Measurements from ENCODE around the gene PHETA2.

The PHETA2 gene

GRCh38 chr22:42074132-42074811 is at the start of gene PHETA2:
PHETA2 (plus strand) TSS chr22:42074248; CDS start chr22:42077294, 3,046 bp downstream.
- peak; percentile 61 for DNase-seq

- no peak for DNase-seq
These were observed 48.6 kb upstream of the PHETA2 start for GRCh38 chr22:42025421-42025820.

GRCh38 chr22:42026705-42027104 is 47.3 kb upstream of the PHETA2 start:
- DNase-seq: no peak

GRCh38 chr22:42033263-42034181 is 40.5 kb upstream of the PHETA2 start:
- no peak for DNase-seq

- DNase-seq: no peak
These were observed 38.8 kb upstream of the PHETA2 start for GRCh38 chr22:42035256-42035655.

GRCh38 chr22:42039271-42039670 is 34.8 kb upstream of the PHETA2 start:
- DNase-seq: no peak

- no peak for DNase-seq
These were observed 32.3 kb upstream of the PHETA2 start for GRCh38 chr22:42041784-42042183.

- DNase-seq: no peak
These were observed 23.3 kb upstream of the PHETA2 start for GRCh38 chr22:42050641-42051180.

GRCh38 chr22:42052765-42053164 is 21.3 kb upstream of the PHETA2 start:
- DNase-seq: no peak

GRCh38 chr22:42056757-42057511 is 17.1 kb upstream of the PHETA2 start:
- no peak for DNase-seq

GRCh38 chr22:42060489-42060888 is 13.6 kb upstream of the PHETA2 start:
- DNase-seq: no peak

GRCh38 chr22:42061041-42061440 is 13.0 kb upstream of the PHETA2 start:
- no peak for DNase-seq

GRCh38 chr22:42062506-42063170 is 11.4 kb upstream of the PHETA2 start:
- DNase-seq: no peak

- DNase-seq: no peak
These were observed 9.4 kb upstream of the PHETA2 start for GRCh38 chr22:42064629-42065028.

GRCh38 chr22:42065438-42066125 is 8.5 kb upstream of the PHETA2 start:
- DNase-seq: no peak

GRCh38 chr22:42066126-42066761 is 7.8 kb upstream of the PHETA2 start:
- no peak for DNase-seq

GRCh38 chr22:42066937-42067336 is 7.1 kb upstream of the PHETA2 start:
- no peak for DNase-seq

- DNase-seq: no peak
These were observed 6.3 kb upstream of the PHETA2 start for GRCh38 chr22:42067671-42068251.

- no peak for DNase-seq
These were observed 5.8 kb upstream of the PHETA2 start for GRCh38 chr22:42068291-42068690.

- DNase-seq: no peak
These were observed 4.1 kb upstream of the PHETA2 start for GRCh38 chr22:42069801-42070516.

Measured in stimulated activated CD4-positive, alpha-beta T cell treated with anti-CD3 and anti-CD28 coated beads, Interleukin-4, amount 100 ng/mL, for 1 hour (primary cell).